NCI-H345 treated with DMSO at 0.1 percent for 48 hours (cell line): Measurements from ENCODE around the gene TRIM68.

Source experiments
- DNase-seq: peaks from one replicate; lab custom pipeline; 2025; ENCODE audit not compliant: unreplicated experiment; lab: John Stamatoyannopoulos, UW

TRIM68 gene

DNA sequence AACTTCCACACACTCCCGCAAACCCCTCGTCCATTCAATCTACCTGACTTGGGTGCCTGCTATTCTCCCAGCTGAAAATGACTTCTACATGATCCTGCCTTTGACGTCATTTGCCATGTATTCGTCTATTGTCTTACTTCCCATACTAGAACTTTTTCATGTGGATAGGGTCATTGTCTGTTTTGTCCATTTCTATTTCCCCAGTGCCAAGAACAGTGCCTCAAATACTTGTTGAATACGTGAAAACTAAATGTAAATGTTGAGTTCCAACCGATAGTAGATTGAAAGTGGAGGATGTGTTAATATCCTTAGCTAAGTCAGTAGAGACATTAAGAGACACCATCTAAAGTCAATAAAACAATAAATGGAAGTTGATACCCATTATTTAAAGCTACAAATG is 935 bp downstream of the TRIM68 start:
- DNase-seq: no peak

DNA sequence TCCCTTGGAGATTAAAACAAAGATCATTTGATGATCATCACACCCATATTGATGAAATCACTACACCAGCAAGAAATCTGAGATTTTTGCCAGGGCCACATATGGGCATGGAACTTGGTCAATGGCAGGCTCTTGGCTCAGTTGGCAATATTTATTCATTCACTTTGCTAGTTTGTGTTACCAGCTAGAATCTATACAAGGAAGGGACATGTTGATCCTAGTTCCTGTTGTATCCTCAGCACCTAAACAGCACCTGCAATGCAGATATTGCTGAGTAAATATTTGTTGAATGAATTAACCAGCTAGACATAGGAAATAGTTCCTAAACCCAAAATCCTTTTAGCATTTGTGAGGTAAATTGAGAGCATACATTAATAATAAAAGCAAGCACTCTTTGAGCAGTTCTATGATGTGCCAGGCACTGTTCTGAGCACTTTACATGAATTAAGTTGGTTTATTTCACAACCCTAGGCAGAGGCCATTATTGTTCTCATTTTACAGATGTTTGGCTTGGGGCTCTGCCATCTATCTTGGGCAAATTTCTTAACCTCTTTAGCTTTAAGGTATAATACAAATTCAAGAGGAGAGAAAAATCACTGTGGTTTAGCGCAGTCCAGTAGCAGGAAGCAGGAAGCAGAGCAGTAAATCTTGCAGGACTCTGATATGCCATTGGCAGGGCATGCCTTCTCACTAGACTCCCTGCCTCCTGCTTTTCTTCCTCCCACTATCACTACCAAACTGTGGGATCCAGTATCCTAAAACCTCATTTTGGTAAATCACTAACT is 1.6 kb downstream of the TRIM68 start:
- DNase-seq: peak; percentile 40

DNA sequence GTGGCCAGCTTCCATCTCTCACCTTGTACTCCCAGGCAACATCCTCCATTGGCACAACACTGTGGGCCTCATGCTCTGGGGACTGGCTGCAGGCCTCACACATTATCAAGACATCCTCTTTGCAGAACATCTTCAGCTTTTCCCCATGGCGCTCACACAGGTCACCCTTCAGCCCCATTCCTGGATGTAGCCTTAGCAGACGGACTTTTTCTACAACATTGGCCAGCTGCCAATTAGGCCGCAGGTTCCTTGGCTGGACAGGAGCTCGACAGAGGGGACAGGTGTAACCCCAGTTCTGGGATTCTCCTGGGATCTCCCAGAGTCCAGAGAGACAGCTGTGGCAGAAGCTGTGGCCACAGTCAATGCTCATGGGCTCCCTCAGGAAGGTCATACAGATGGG is 3.0 kb downstream of the TRIM68 start:
- DNase-seq: no peak

DNA sequence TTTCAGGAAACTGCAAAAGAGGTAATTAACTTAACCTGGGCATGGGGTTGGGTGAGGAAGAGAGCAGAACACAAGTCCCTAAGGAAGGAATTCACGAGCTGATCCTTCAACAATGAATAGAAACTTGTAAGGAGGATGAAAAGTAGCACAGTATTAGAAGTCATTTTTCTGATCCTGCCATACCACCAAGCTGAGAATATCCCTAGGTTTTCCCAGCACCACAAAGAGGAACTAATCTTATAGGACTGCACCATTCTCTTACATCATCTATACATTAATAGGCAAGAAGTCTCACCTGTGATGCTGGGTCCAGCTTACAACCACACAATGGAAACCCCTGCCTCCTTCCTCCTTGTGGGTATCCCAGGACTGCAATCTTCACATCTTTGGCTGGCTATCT is 14.3 kb downstream of the TRIM68 start, which contains the start of gene OR52I1:
Gene OR52I1, plus strand, starts transcription at position 301 of the 400 bp plus-strand sequence. Its CDS starts 0 bp downstream, at position 301.
- DNase-seq: no peak

DNA sequence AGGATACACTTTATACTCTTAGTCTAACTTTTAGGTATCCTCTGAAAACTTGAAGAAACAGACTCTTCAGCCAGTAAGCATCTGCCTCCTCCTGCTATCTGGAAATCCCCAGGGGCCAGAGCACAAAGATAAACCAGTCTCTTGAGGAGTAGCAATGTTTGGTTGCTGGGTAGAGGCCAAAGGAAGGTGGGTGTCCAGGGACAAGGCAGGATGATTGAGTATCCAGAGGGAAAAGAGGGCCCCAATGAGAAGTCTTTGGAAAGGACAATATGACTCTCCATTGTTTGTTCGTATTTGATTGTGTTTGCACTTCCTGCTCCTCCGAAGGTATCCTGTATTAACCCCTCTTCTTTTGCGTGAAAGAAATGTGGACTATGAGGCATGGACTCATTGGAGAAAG is 19.0 kb downstream of the TRIM68 start:
- no peak for DNase-seq

DNA sequence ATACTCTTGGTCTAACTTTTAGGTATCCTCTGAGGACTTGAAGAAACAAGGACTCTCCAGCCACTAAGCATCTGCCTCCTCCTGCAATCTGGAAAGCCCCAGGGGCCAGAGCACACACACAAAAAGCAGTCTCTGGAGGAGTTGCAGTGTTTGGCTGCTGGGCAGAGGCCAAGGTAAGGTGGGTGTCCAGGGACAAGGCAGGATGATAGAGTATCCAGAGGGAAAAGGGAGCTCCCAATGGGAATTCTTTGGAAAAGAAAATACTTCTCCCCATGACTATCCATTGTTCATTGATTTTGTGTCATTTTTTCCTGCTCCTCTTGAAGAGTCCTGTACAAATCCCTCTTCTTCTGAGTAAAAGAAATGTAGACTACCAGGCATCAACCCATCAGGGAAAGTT is 26.6 kb downstream of the TRIM68 start, which contains the start of gene OR52I2:
Gene OR52I2, plus strand, starts transcription at position 301 of the 400 bp plus-strand sequence.
- no peak for DNase-seq

DNA sequence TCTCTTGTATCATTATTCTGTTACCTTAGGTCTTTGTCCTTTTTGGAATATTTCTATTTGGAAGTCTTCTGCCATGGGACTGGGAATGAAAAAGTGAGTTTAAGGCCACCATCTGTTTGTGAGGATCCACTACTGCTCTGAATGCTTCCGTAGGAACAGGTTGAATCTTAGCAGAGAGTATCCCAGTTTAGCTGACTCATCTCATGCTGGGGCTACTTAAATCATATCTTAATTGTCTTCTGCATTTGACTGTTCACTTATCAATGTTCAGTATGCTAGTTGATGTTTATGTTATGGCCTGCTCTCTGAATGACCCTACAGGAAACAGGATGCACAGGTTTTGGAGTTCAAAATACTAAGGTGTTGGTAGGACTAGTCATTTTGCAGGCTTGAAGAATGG is 27.9 kb downstream of the TRIM68 start:
- no peak for DNase-seq

DNA sequence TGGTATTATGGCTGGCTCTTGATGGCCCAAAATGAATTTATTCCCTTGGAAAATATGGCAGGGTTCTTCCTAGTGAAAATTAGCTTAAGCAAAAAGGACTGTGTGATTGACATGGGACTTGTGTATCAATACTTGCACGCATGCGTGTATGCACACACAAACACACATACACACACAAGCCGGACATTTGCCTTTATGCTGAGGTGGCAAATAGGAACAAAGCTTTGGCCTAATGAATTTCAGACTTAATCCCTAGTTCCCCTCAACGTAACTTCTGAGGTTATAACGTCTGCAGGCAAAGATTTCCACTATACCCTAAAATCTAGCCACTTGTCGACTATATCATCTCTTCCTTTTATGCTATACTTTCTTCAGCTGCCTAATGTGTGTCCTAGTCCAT is 29.4 kb downstream of the TRIM68 start:
- DNase-seq: no peak

DNA sequence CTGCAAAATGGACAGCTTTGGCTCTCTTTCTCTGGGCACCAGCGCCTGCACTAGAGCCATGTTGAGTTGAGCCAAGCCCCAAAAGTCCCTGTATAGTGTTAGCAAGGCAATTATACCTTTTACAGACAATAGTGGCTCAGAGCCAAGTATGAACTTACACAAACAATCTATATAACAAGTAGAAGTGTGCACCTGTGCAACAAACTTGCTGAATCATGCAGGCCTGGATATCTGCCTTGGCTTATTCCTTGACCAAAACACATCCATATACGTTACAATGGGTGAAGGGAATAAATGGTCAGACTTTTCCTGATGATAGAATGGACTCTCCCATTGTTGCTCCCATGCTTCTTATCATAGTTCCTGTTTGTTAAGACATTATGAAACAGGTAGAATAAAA is 30.3 kb downstream of the TRIM68 start:
- DNase-seq: peak; percentile 4

DNA sequence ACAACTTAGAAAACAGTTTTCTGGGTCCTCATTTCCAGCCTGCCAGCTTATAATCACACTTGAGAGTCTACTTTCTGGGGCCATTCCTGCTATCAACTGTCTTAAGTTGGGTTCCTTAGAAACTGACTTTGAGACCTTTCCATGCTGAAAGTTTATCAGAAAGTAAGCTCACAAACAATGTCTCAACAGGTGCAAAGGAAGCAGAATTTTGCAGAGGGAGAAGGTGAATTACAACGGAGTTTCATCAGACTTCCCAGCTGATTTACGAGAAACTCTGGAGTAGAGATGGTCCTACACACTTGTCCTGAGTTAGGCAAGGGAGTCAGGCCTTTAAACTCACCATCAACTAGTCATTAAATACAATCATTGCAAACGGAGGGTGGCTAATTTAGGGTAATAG is 31.2 kb downstream of the TRIM68 start:
- no peak for DNase-seq

DNA sequence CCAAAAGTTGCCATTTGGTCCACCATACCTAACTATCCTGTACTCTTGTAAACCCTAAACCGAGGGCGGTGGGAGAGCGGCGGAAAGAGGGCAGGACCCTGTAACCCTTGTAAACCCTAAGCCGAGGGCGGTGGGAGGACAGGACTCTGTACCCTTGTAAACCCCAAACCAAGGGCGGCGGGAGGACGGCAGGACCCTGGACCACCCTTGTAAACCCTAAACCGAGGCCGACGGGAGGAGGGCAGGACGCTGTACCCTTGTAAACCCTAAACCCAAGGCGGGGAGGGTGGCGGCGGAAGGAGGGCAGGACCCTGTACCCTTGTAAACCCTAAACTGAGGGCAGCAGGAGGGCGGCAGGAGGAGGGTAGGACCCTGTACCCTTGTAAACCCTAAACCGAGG is 39.0 kb downstream of the TRIM68 start:
- no peak for DNase-seq

DNA sequence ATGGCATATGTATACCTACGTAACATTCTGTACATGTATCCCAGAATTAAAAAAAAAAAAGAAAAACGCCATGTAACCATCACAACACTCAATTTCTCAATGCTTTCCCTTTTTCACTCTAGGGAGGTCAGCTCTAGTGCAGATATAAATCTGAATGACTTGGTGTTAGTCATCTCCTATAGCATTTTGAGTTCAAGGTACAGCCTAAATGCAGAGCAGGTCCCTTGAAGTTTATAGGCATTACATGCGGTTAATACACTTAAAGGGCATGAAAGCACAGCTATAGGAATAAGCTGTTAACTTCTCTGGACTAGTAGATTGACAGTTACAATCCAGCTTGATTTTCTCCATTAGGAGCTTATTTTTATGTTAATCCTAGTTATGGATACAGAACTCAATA is 42.7 kb downstream of the TRIM68 start:
- no peak for DNase-seq

DNA sequence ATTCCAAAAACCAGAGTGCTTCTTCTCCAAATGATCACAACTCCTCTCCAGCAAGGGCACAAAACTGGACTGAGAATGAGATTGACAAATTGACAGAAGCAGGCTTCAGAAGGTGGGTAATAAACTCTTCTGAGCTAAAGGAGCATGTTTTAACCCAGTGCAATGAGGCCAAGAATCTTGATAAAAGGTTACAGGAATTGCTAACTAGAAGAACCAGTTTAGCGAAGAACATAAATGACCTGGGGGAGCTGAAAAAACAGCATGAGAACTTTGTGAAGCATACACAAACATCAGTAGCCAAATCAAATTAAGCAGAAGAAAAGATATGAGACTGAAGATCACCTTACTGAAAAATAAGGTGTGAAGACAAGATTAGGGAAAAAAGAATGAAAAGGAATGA is 47.6 kb downstream of the TRIM68 start:
- no peak for DNase-seq

DNA sequence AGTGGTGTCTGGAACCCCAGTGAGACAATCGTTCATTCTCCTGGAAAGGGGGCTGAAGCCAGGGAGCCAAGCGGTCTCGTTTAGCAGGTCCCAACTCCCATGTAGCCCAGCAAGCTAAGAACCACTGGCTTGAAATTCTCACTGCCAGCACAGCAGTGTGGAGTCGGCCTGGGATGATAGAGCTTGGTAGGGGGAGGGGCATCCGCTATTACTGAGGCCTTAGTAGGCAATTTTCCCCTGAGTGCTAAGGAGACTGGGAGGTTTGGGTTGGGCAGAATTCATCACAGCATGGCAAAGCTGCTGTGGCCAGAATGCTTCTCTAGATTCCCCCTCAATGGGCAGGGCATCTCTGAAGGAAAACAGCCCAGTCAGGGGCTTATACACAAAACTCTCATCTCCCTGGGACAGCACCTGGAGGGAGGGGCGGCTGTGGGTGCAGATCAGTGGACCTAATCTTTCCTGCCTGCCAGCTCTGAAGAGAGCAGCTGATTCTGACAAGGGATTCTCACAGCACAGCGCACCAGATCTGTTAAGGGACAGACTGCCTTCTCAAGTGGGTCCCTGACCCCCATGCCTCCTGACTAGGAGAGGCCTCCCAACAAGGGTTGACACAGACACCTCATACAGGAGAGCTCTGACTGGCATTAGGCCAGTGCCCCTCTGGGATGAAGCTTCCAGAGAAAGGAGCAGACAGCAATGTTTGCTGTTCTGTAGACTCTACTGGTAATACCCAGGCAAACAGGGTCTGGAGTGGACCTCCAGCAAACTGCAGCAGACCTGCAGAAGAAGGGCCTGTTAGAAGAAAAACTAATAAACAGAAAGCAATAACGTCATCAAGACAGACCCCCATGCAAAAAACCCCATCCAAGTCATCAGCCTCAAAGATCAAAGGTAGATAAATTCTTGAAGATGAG is 48.2 kb downstream of the TRIM68 start:
- DNase-seq: no peak

DNA sequence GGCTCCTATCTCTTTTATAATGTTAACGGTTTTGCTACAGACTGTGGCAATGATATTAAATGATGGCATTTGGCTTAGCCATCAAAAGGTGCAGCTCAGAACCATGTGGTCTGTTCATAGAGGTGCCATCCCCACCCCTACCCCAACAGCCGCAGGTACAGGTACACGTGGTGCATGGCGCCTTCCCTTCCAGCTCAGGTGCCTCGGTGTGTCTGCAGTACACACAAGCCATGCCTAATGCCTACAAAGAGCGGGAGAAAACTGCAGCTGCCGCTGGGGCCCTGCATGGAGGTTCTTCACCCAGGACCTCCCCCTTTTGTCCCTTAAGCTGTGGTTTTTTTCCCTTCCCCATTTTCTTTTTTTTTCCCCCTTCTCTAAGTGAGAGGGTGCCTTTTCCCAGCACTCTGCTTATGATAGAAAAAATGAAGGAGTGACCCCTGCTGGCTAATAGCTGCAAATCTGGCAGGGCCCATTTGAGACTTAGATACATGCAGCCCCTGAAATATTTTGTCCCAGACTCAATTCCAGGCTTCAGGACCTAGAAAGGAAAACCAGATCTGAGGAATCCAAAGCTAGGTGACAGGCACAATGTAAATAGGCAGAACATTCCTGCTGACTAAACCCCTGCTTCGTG is 56.6 kb downstream of the TRIM68 start:
- no peak for DNase-seq
